Cerebellar nuclear complex (tissue), 1 donor: ENCODE measurements around the gene GP2.

Source experiments
- DNase-seq, 2 experiments: peaks; one replicate each; lab custom pipeline; 2025; lab: John Stamatoyannopoulos, UW

GP2 gene

DNA sequence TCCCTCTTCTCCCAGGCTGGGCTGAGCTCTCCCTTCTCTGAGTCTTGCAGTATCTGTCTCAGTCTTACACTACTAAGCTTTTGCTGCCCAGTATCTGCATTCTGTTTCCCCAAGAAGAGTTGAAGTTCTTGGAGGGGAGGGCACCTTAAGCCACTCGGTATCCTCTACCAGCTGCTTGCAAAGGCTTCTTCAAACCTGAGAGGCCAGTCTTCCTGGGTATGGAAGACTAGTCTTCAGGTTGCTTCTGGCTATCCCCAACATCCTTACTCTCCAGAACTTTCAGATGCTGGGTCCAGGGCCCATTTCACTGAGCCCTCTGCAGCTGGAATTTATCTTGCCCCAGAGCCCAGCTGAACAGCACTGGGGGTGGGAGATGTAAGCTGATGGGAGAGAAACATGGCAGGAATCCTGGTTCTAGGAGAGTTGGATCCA, 20.1 kb downstream of the GP2 start:
- DNase-seq = no peak

DNA sequence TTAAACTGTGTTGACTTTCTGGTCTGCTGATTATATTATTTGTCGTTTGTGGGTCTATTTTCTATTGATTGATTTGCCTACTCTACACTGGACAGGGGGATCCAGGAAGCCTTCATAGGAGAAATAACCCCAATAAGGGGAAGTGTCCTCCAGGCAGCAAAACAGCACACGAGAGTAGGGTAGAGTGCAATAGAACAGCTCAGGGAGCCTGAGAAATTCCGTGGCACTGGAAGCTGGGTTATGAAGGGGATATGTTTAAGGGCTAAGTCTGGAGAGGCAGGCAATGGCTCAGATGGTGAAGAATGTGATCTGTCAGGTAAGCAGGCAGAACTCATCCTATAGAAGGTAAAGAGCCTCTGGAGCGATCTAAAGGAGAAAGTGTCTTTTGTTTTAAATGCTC, 20.9 kb downstream of the GP2 start:
- DNase-seq = no peak

DNA sequence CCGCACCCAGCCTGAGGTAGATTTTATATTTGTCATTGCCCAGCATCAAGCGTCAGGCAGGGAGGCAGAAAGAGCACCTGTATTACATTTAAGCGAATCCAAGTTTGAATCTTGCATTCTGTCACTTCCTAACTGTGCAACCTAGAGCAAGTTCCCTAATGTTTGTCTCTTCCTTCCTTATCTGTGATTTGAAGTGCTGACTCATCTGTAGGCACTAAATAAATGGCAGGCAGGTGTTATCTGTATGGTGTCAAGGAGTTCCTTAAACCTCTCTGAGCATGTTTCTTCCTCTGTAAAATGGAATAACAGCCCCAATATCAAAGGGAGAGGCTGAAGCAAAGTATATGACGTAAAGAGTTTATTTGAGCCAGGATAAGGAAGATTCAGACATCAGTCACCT, 24.3 kb downstream of the GP2 start:
- no peak for DNase-seq

DNA sequence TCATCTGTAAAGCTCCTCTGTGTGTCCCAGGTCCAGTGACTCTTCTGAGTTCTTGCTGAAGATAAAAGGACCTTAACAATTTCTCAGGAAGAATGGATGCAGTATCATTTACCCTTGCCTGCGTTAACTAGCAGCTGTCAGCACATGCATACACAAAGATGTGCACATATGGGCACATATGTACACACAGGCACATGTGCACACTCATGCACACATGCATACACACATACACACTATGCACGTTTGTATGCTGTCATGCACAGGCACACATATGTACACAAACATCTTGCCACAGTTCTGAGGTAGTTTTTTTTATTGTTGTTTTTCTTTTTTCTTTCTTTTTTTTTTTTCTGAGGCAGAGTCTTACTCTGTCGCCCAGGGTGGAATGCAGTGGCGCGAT, 24.9 kb downstream of the GP2 start:
- no peak for DNase-seq

DNA sequence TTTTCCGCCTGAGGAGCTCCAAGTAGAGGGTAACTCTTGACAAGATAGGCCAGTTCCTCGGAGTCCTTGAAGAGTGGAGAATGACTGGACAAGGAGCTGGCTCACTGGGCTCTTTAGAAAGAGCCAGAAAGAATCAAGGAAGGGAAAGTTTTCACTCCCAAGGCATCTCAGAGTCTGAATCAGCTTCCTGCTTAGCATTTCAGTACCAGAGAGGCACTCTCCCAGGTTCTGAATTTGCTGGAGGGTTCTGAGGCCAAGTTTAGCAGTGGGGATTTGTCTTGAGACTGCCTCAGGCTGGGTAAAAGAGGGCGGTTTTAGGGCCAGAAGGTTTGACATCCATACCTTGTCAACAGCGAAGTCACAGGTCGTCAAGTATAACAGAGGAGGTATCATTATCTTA, 25.5 kb downstream of the GP2 start:
- no peak for DNase-seq

DNA sequence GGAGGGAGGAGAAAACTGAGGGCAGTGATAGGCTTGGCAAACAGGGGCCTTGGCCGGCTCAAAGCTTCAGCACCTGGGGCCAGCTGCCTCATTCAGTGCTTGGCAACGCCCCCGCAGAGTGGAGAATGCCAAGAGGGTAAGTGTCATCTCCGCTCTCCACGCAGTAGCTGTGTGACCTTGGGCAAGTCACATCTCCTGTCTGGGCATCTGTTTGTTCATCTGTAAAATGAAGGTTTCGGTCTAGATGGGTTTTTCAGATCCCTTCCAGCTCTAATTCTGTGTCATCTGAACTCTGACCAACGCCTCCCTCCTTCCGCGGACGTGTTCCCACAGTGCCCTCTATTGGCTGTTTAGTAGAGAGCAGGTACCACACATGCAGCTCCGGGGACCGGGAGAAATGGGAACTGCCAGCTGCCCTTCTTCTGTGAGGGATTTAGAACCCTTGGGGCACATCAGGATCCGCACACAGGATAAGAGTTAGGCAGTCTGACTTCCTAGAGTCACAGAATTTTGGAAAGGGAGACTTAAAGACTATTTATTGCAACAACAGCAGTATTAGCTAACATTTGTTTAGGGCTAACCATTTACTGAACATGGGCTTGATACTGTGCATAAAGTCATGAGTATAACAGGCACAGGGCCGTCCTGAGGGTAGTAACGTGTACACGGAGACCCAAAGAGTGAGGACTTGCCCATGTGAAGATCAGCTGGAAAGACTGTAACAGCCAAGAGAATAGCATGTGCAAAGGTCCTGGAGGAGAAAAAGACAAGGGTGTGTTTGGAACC, 26.8 kb downstream of the GP2 start:
- DNase-seq = no peak

DNA sequence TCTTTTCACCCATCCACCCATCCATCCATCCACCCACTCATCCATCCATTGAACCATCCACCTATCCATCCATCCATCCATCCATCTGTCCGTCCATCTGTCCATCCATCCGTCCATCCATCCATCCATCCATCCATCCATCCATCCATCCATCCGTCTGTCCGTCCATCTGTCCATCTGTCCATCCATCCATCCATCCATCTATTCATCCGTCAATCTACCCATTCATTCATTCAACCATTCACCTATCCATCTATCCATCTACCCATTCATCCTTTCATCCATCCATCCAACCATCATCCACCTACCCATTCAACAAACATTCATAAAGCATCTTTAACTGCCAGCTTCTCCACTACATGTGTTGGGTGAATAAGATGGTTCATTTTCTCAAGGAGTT, 28.9 kb downstream of the GP2 start:
- DNase-seq = no peak

DNA sequence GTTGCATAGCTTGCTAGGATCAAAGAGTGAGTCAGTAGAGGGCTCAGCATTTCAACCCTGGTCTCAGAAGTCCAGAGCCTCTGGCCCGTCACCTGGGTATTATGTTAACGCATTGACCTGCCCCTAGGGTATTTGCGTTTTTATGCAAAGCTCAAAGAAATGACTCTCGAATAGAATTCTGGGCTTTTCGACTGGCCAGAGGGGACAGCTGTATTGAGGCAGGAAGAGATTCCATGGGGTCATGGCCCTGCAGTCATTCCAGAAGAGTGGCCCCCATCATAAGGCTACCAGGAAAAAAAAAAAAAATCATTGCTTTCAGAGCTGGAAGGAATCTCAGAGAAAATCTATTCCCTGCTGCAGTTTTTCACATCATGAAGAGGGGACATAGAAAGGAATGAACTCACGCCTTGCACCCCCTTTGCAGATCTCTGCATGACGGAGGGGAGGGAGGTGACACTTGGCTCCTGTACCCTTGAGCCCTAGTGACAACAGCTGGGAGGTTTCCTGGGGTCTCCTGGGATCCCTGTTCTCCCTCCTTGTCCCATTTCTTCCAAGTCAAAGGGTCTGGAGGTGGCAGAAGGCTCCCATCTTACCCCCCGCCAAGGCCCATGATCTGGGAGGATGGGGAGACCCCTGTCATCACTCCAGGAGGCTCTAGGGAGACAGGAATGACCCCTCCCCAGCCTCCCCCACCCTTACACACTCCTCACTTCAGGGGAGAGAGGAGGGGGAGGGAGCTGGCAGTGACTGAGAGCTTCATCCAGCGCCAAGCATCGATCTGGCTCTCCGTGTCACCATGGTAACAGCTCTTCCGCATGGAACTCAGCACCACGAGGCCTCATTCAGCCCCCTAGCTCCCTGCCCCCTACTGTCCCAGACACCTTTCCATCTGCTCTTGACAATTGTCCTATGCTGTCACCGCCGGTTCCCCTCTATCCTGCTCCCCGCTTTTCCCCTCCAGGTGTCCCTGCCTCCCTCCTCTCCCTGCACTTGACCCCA, 35.8 kb downstream of the GP2 start:
- DNase-seq = no peak

DNA sequence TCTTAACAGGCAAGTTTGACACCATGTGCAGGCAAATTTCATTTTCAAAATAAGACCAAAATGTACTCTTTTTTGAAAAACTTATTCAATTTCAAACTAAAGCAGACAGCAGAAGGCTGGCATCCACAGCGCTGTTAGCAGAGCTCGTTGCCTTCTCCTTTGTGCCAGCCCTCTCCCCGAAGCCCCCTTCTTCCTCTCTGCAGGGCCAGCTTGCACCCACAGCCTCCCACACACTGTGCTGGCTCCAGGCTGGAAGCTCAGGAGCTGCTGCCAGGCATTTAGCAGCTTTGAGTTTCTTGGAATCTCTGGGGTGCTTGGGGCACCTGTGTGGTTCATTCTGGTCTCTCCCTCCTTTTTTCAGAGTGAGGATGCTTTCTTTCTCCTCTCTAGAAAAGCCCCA, 37.7 kb downstream of the GP2 start:
- DNase-seq = no peak

DNA sequence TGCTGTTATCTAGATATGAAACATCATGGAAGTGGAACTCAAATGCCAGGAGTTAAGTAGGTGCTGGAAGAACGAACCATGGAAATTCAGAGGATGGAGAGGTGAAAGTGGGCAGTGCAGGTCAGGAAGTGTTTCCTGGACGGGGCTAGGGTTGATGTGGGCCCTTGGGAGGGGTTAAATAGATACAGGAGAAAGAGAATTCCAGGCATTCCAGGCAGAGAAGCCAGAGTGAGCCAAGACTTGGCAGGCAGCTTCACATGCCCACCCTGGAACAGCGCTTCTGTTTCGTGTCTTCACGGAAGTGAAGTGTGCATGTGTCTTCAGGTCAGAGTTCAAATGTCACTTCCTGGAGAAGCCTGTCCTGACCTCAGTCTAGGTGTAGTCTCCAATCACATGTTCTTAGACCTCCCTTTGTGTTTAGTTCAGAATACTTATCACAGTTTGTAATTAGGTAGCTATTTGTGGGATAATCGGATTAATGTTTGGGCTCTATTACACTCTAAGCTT, 41.3 kb downstream of the GP2 start:
- no peak for DNase-seq

DNA sequence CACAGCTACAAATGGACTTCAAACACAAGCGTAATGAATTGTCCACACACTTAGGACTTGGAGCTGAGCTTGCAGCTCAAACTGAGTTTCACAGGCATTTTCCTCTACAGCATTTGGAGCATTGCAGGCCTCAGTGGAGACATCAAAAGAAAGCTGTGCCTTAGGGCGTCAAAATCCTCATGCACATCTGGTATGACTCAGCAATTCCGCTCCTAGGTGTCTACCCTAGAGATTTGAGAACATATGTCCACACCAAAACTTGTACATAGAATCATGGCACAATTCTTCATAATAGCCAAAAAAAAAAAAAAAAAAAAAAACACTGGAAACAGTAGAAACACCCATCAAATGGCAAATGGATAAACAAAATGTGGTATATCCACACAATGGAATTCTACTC, 47.1 kb downstream of the GP2 start:
- no peak for DNase-seq

DNA sequence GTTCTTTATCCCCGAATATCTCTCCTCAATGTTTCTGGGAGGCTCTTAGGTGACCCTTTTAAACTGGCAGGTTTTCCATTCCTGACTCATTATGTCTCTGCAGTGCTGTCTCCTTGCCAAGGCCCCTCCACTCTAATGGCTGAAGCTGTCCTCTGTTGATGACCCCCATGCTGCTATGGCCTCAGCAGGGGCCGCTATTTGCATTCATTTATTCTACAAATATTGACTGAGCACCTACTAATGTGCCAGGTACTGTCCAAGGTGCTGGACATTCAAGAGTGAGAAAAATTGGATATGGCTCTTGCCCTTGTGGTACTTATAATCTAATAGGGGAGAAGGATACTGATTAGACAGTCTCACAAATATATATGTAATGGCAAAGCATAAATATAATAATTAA, 55.4 kb downstream of the GP2 start:
- DNase-seq = no peak

DNA sequence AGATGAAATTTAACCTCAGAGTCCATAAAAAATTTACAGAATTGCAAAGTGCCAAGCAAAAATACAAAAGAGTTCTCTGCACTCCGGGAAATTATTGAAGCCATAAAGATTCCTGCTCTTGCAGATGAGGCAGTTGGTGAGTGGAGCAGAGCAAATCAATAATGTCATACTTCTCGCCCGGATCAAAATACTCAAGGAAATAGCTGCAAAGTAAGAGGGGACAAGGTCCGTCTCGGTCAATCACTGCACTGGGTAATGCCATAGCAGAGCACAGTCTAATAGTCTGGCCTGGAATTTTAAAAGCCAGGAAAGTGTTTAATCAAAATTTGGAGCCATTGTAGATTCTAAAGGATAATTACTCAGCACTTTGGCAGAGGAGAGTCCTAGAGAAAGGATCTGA, 58.9 kb downstream of the GP2 start:
- DNase-seq = no peak

DNA sequence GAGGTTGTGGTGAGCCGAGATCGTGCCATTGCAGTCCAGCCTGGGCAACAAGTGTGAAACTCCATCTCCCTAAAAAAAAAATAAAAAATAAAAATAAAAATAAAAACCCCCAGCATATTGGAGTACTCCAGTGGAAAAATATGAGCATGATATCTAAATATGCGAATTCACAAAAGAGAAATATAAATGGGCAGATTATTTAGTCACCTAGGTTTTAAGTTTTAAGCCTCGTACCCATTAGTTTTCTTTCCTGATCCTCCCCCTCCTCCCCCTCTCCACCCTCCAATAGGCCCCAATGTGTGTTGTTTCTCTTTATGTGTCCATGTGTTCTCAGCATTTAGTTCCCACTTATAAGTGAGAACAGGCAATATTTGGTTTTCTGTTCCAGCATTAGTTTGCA, 62.3 kb downstream of the GP2 start:
- no peak for DNase-seq

DNA sequence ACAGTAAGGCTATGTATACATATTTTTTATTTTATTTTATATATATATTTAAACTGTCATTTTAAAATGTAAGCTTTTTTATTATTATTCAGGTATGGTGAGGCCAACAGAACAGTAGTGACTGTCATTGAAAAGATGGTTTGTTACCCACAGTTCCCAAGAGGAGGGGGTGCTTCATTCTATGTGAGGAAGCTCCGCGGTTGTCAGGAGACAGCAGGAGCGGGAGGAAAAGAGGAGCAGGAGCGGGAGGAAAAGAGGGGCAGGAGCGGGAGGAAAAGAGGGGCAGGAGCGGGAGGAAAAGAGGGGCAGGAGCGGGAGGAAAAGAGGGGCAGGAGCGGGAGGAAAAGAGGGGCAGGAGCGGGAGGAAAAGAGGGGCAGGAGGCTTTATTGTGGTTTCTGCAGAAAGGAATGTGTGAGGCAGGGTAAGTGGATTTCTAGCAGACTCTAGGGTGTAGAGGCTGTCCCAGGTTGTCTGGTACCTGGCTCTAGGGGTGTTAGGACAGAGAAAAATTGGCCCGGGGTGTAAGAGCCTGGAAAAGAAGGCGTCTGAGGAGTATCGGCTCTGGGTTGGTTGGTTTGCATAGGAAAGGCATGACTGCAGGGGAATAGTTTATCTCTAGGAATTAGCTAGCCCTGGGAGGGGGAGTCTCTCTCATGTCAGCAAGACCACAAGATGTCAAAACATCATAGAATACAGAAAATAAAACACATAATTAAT, 64.0 kb downstream of the GP2 start:
- no peak for DNase-seq

DNA sequence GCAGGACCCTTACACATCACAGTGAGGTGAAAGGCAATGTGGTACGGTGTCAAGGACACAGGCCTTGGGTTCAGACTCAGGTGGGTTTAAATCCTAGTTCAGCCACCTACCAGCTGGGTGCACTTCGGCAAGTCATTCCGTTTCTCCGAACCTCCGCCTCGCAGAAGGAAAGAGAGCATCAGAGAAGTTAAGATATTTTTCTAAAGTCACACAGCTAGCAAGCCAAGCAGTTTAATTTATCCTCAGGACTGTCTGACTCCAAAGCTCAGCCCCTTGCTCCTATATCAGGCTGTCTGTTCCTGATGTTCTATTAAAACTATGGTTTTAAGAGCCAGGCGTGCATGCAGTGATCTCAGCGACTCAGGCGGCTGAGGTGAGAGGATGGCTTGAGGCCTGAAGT, 65.1 kb downstream of the GP2 start:
- no peak for DNase-seq

DNA sequence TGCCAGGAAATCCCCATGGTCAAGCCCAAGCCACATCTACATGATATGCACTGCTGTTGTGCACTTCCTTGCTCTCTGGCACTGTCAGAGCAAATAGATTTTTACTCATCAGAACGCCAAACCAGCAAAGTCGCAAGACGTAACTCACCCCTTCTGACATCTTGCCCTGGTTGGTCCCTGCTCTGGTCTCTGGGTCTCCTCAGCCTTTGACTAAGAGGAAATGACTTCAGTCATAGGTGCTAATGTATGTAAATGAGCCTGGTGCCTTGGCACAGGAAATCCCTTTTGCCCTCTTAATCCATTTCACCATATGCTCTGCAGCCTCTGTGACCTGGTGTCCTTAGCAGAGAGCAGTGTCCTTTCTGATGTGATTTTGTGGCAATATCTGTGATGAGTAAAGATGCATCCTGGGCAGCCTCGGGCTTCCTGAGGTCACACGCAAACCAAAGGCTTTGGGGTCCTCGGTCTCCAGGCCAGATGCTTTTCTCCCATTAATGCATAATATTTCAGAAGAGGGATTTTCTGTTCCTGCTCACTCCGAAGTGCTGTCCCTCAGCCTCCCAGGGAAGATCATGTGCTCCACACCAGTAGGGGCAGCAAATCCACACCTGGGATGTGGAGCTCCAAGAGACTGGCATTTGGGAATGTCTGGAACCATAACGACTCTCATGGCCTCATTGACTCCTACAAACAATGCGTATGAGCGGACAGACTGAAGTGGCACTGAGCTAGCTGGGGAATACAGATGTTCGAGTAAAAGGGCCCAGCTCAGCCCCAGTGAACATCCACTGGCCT, 66.9 kb downstream of the GP2 start:
- no peak for DNase-seq
